IMR-90 (cell line): ENCODE results near the gene EIF4EBP2. TPM values are rescaled to one million over a fixed set of nuclear protein-coding genes. Genes with fewer than 3 reads are reported as not detected.

Experiments used
- ATAC-seq: fragments of 200-7000 bp; cut with Tn5 transposase; 2 replicates; pipeline ENCODE4 v1.9.1; 2020; ENCODE audit warnings: low read depth, mild to moderate bottlenecking, moderate library complexity
- BruUV-seq: library from RNA; stranded (reverse); fragments of 400-500 nt; replicated peaks from 2 replicates; lab custom pipeline; 2021; lab: Mats Ljungman, UMichigan
- CTCF ChIA-PET: fragments of 300-600 bp; formaldehyde crosslinking; extraction: SDS; loops from one replicate; lab custom pipeline; 2021; ENCODE audit warnings: antibody characterized with exemption; lab: Yijun Ruan, JAX
- POLR2A ChIA-PET: fragments of 300-600 bp; sonication (Branson Sonifier 250); formaldehyde crosslinking; loops from one replicate; lab custom pipeline; 2022; ENCODE audit warnings: antibody characterized with exemption; ENCODE audit not compliant: unreplicated experiment; lab: Charles Lee
- DNase-seq: peaks from one replicate; pipeline ENCODE4 v3.0.0; 2013
- H2AFZ ChIP-seq: replicated peaks from 2 replicates; pipeline ENCODE3; 2013; ENCODE audit warnings: low read length, mild to moderate bottlenecking; ENCODE audit not compliant: poor library complexity
- H2AK5ac ChIP-seq: 2 replicates; pipeline ENCODE4 v1.6.1; 2013; ENCODE audit warnings: low read depth, low read length, inconsistent platforms
- H2AK9ac ChIP-seq: replicated peaks from 2 replicates; pipeline ENCODE3; 2013; ENCODE audit warnings: mild to moderate bottlenecking, low read depth, low read length, moderate library complexity; ENCODE audit not compliant: poor library complexity
- H2BK120ac ChIP-seq: 2 replicates; pipeline ENCODE4 v1.6.1; 2013; ENCODE audit warnings: low read depth, low read length, inconsistent platforms
- H2BK15ac ChIP-seq: 3 replicates; pipeline ENCODE4 v1.6.1; 2013; ENCODE audit warnings: low read depth, low read length, inconsistent platforms
- H2BK20ac ChIP-seq: 2 replicates; pipeline ENCODE4 v1.6.1; 2013; ENCODE audit warnings: low read depth, mild to moderate bottlenecking, inconsistent platforms, low read length, moderate library complexity
- H2BK5ac ChIP-seq: 2 replicates; pipeline ENCODE4 v1.6.1; 2013; ENCODE audit warnings: mild to moderate bottlenecking, low read depth, low read length, inconsistent platforms; ENCODE audit not compliant: poor library complexity, severe bottlenecking
- H3K14ac ChIP-seq: replicated peaks from 2 replicates; pipeline ENCODE4 v1.6.1; 2013; ENCODE audit warnings: low read depth, low read length, inconsistent platforms
- H3K18ac ChIP-seq: 2 replicates; pipeline ENCODE4 v1.6.1; 2013; ENCODE audit warnings: low read depth, low read length, control low read depth
- H3K23ac ChIP-seq: 2 replicates; pipeline ENCODE4 v1.6.1; 2013; ENCODE audit warnings: low read depth, low read length, inconsistent platforms
- H3K27ac ChIP-seq: 2 replicates; pipeline ENCODE4 v1.5.1; 2013; ENCODE audit warnings: mild to moderate bottlenecking, control low read depth, low read length; ENCODE audit not compliant: insufficient read depth
- H3K27me3 ChIP-seq: 2 replicates; pipeline ENCODE4 v1.6.1; 2013; ENCODE audit warnings: low read length; ENCODE audit not compliant: control insufficient read depth, insufficient read depth
- H3K36me3 ChIP-seq: 2 replicates; pipeline ENCODE4 v1.6.1; 2013; ENCODE audit warnings: low read length, mixed read lengths; ENCODE audit not compliant: control insufficient read depth, insufficient read depth
- H3K4ac ChIP-seq: 2 replicates; pipeline ENCODE4 v1.6.1; 2013; ENCODE audit warnings: low read depth, low read length, inconsistent platforms
- H3K4me1 ChIP-seq: 2 replicates; pipeline ENCODE4 v1.6.1; 2013; ENCODE audit warnings: low read length, mixed read lengths; ENCODE audit not compliant: control insufficient read depth, insufficient read depth
- H3K4me2 ChIP-seq: 2 replicates; pipeline ENCODE4 v1.6.1; 2013; ENCODE audit warnings: low read depth, mild to moderate bottlenecking, control low read depth, low read length, moderate library complexity
- H3K4me3 ChIP-seq: 2 replicates; pipeline ENCODE4 v1.5.1; 2013; ENCODE audit warnings: low read depth, mild to moderate bottlenecking, control low read depth, low read length, moderate library complexity; ENCODE audit not compliant: insufficient read depth
- H3K56ac ChIP-seq: 2 replicates; pipeline ENCODE4 v1.6.1; 2013; ENCODE audit warnings: low read length, inconsistent platforms; ENCODE audit not compliant: insufficient read depth; ENCODE audit errors: extremely low read depth
- H3K79me1 ChIP-seq, 2 experiments: 2 replicates each; pipeline ENCODE4 v1.6.1; 2013; ENCODE audit warnings: low read length in 2 of 2, inconsistent platforms in 1 of 2, low read depth in 1 of 2
- H3K9ac ChIP-seq: 2 replicates; pipeline ENCODE4 v1.6.1; 2013; ENCODE audit warnings: low read depth, low read length, control low read depth
- H3K9me1 ChIP-seq: 2 replicates; pipeline ENCODE4 v1.6.1; 2013; ENCODE audit warnings: low read length, inconsistent platforms; ENCODE audit not compliant: insufficient read depth
- H3K9me3 ChIP-seq: 2 replicates; pipeline ENCODE4 v1.6.1; 2013; ENCODE audit warnings: low read length; ENCODE audit not compliant: control insufficient read depth, insufficient read depth
- H4K20me1 ChIP-seq: 2 replicates; pipeline ENCODE4 v1.6.1; 2013; ENCODE audit warnings: low read length, inconsistent platforms; ENCODE audit not compliant: insufficient read depth
- H4K5ac ChIP-seq: 2 replicates; pipeline ENCODE4 v1.6.1; 2013; ENCODE audit warnings: mild to moderate bottlenecking, low read depth, low read length, control low read depth
- H4K8ac ChIP-seq, 2 experiments: 2 replicates each; pipeline ENCODE4 v1.6.1; 2013; ENCODE audit warnings: low read depth in 2 of 2, low read length in 2 of 2, control low read depth in 1 of 2, inconsistent platforms in 1 of 2
- H4K91ac ChIP-seq: 2 replicates; pipeline ENCODE4 v1.6.1; 2013; ENCODE audit warnings: low read depth, low read length, inconsistent platforms; ENCODE audit not compliant: insufficient read depth
- BHLHE40 ChIP-seq: fragments of 150-350 bp; IDR thresholded peaks from 2 replicates; pipeline ENCODE4 v1.6.1; 2016; ENCODE audit warnings: mild to moderate bottlenecking, low read depth, low read length
- CEBPB ChIP-seq: IDR thresholded peaks from 2 replicates; pipeline ENCODE4 v1.6.1; 2012; ENCODE audit warnings: low read depth, low read length, improper control_type of control experiment
- CHD1 ChIP-seq: IDR thresholded peaks from 2 replicates; pipeline ENCODE4 v1.6.1; 2012; ENCODE audit warnings: low read depth, low read length, improper control_type of control experiment
- CTCF ChIP-seq: conservative IDR thresholded peaks from 2 replicates; pipeline ENCODE4 v1.5.1; 2012; ENCODE audit warnings: mild to moderate bottlenecking, low read depth, low read length, improper control_type of control experiment
- ELK1 ChIP-seq: fragments of 150-350 bp; IDR thresholded peaks from 2 replicates; pipeline ENCODE4 v1.6.1; 2016; ENCODE audit warnings: low read depth, mild to moderate bottlenecking, low read length, moderate library complexity, borderline replicate concordance
- FOS ChIP-seq: fragments of 150-350 bp; IDR thresholded peaks from 2 replicates; pipeline ENCODE4 v1.6.1; 2016; ENCODE audit warnings: low read depth, low read length
- MAFK ChIP-seq: IDR thresholded peaks from 2 replicates; pipeline ENCODE4 v1.6.1; 2012; ENCODE audit warnings: low read depth, low read length, improper control_type of control experiment
- MAZ ChIP-seq: IDR thresholded peaks from 2 replicates; pipeline ENCODE4 v1.6.1; 2012; ENCODE audit warnings: low read depth, mild to moderate bottlenecking, low read length, improper control_type of control experiment, moderate library complexity, borderline replicate concordance
- MXI1 ChIP-seq: IDR thresholded peaks from 2 replicates; pipeline ENCODE4 v1.6.1; 2012; ENCODE audit warnings: low read depth, mild to moderate bottlenecking, low read length, moderate library complexity, borderline replicate concordance
- NFE2L2 ChIP-seq: fragments of 150-350 bp; IDR thresholded peaks from 2 replicates; pipeline ENCODE4 v1.6.1; 2016; ENCODE audit warnings: low read depth, mild to moderate bottlenecking, low read length
- POLR2A ChIP-seq: IDR thresholded peaks from 2 replicates; pipeline ENCODE4 v1.6.1; 2012; ENCODE audit warnings: mild to moderate bottlenecking, low read depth, low read length
- RAD21 ChIP-seq: IDR thresholded peaks from 2 replicates; pipeline ENCODE4 v1.6.1; 2012; ENCODE audit warnings: low read length, improper control_type of control experiment
- RCOR1 ChIP-seq: IDR thresholded peaks from 2 replicates; pipeline ENCODE4 v1.6.1; 2012; ENCODE audit warnings: mild to moderate bottlenecking, low read length, improper control_type of control experiment; ENCODE audit not compliant: insufficient replicate concordance
- RFX5 ChIP-seq: IDR thresholded peaks from 2 replicates; pipeline ENCODE4 v1.8.0; 2012; ENCODE audit warnings: low read depth, mild to moderate bottlenecking, low read length, moderate library complexity
- SMC3 ChIP-seq: fragments of 150-350 bp; IDR thresholded peaks from 2 replicates; pipeline ENCODE4 v1.6.1; 2016; ENCODE audit warnings: low read depth, mild to moderate bottlenecking, antibody characterized with exemption, low read length, moderate library complexity
- USF2 ChIP-seq: fragments of 150-350 bp; IDR thresholded peaks from 2 replicates; pipeline ENCODE4 v1.6.1; 2017; ENCODE audit warnings: mild to moderate bottlenecking, antibody characterized with exemption, low read length, low read depth
- WGBS, 2 experiments: methylation state at CpG; one replicate each; pipeline versions ENCODE4 v1.1.5 to v1.1.7; 2013; ENCODE audit warnings: missing lambda C conversion rate in 2 of 2; ENCODE audit not compliant: insufficient read length in 1 of 2; ENCODE audit errors: extremely low coverage in 2 of 2; 5-methylcytosine and 5-hydroxymethylcytosine counted together
- dilution Hi-C: fragments of 300-500 bp; cut with HindIII; formaldehyde crosslinking; loops from one replicate; pipeline ENCODE4 v1.14.3; 2018; ENCODE audit warnings: low sequenced_read_pairs; ENCODE audit not compliant: unreplicated experiment
- in situ Hi-C: fragments of 300-500 bp; cut with MboI; formaldehyde crosslinking; loops from 3 replicates; pipeline ENCODE4 v1.14.3; 2019; ENCODE audit warnings: low sequenced_read_pairs, inconsistent platforms, mixed read lengths
- intact Hi-C: fragments of 100-400 bp; cut with micrococcal nuclease; formaldehyde crosslinking; loops from 2 replicates; pipeline ENCODE4 v1.10.0; 2022
- polyA plus RNA-seq, 3 experiments: library from polyadenylated mRNA; depleted of rRNA; stranded (reverse); fragments of >200 nt; gene quantifications; 2 replicates each; pipeline ENCODE4 v1.2.3, GENCODE V29; 2012; ENCODE audit warnings: low replicate concordance in 1 of 3
- total RNA-seq: library from RNA; depleted of rRNA; stranded (reverse); fragments of >200 nt; gene quantifications from 2 replicates; pipeline ENCODE4 v1.2.3, GENCODE V29; 2012

EIF4EBP2 gene
- total and polyA plus RNA-seq, 2 of the 4 experiments (the other 2 are of a cell fraction): 13.7 to 15.6 TPM

- ATAC-seq (no peak), DNase-seq (no peak)
- H3K4me3 ChIP-seq: no peak overlapping the region
- no peak overlapping the region for H2BK120ac ChIP-seq
- intact Hi-C loops (no loop called here), in situ Hi-C loops (no loop called here), dilution Hi-C loops (no loop called here)
- no peak overlapping the region for H4K8ac ChIP-seq
- H3K79me1 ChIP-seq: no peaks in the 10 kb centered on the region
- CTCF ChIA-PET: no interaction called here
- no peaks in the 10 kb centered on the region for H3K36me3 ChIP-seq
- H3K4me2 ChIP-seq: no peak overlapping the region
- H3K4me1 ChIP-seq: no peaks in the 10 kb centered on the region
- TF ChIP-seq CEBPB (no peak), RCOR1 (no peak), FOS (no peak), MXI1 (no peak), ELK1 (no peak), POLR2A (no peak), USF2 (no peak), MAFK (no peak), SMC3 (no peak), RFX5 (no peak), CTCF (no peak), CHD1 (no peak), MAZ (no peak), RAD21 (no peak), NFE2L2 (no peak), BHLHE40 (no peak)
- no CpG with 5 or more reads among the region's 3 CpGs for WGBS, 2 experiments
- no TSS peak for BruUV-seq
- no peak overlapping the region for H3K4ac ChIP-seq
- H3K9ac ChIP-seq: no peak overlapping the region
- no peak overlapping the region for H3K23ac ChIP-seq
- no peak overlapping the region for H2AFZ ChIP-seq
- no peak overlapping the region for H2BK5ac ChIP-seq
- no peak overlapping the region for H3K14ac ChIP-seq
- H2AK9ac ChIP-seq: no peak overlapping the region
- H4K5ac ChIP-seq: no peak overlapping the region
- H2AK5ac ChIP-seq: no peak overlapping the region
- POLR2A ChIA-PET: no interaction called here
- H2BK15ac ChIP-seq: no peak overlapping the region
- no peak overlapping the region for H2BK20ac ChIP-seq
- H3K56ac ChIP-seq: no peak overlapping the region
- no peak overlapping the region for H4K91ac ChIP-seq
- no peaks in the 10 kb centered on the region for H3K9me3 ChIP-seq
- H3K9me1 ChIP-seq: no peaks in the 10 kb centered on the region
- no peak overlapping the region for H3K27ac ChIP-seq
- H3K27me3 ChIP-seq: peaks cover 54% of the 10 kb centered on the region
- no peak overlapping the region for H3K18ac ChIP-seq
- H4K20me1 ChIP-seq: no peaks in the 10 kb centered on the region
These were observed 63.0 kb downstream of the EIF4EBP2 start for GRCh38 chr10:70466951-70467350.
